HG03135 (cell line): ENCODE results near the gene THBS2.

Experiments used
- ATAC-seq: cut with Tn5 transposase; IDR thresholded peaks from one replicate; pipeline ENCODE4 v1.9.1; 2021; ENCODE audit warnings: mild to moderate bottlenecking, moderate library complexity; ENCODE audit not compliant: unreplicated experiment

THBS2 gene

GRCh38 chr6:169168706-169169105, 84.9 kb downstream of the THBS2 start:
- no peak for ATAC-seq

DNA sequence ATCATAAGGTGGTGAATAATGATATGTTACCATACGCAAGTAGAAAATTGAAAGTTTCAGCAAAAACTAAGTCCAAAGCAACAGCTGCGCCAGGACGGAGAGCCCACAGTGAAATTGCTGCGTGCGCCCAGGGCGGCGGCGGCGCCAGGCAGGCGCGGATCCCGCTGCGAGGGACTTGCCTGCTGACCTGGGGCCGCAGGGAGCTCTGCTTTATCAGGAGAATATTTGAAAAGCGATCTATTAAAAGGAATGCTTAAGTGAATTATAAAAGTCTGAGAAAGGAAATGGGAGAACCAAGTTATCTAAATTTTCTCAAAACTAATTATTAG, 85.4 kb downstream of the THBS2 start:
- no peak for ATAC-seq

DNA sequence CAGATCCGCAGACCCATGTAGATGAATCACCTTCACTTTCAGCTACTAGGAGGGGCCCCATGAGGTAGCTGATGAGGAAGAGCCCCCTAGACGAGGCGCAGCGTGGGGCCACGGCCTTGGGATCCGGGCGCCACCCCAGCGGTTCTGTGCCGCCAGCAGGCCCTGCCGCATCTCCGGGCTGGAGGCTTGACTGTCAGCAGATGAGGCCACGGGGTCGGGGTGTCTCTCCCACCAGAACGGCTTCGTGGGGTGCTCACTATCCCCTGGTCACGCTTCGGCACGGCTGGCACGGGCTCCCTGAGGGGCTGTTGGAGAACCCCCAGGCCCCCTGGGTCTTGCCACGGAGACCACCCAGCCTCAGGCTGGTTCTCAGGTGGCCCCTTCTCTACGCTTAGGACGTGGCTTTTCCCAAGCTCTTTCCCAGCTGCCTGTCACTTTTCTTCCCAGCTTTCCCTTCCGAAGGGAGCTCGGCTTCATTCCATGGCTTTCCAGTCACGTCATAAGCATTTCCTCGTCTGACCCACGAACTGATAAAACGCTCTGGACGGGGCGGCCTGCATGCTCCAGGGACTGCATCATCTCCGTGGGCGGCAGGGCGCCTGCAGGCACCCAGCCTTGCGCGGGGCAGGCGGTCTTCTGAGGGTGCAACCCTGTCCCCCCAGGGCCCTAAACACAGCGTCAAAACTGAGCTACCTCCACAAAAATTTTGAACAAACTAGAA, 85.9 kb downstream of the THBS2 start:
- no peak for ATAC-seq

DNA sequence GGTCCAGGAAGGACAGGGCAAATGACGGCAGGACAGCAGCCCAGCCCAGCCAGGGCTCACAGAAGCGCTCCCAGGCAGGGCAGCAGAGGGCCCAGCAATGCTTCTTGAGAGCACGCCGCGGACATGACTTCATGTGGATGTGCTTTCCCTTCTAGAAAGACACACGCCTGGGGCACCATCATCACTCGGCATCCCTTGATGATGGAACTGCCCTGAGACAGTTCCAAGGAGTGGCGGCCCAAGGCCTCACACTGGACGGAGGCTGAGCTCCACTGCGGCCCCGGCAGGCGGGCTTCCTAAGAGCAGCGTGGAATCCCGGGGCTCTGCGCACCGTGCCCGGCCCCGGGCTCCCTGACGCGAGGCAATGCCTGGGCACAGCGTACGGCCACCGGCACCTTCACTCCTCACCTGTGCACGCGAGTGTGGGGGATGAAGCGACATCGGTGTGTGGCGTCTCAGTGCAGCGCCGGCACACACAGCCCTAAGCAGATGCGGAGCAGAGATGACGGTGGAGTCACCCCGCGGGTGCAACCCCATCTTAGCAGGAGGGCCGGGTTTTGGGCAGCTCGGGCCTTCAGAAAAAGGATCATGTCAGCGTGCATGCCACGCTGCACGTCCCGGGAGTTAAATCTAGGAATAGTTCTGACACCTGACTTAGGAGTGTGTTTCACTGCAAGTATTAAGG, 86.6 kb downstream of the THBS2 start:
- ATAC-seq = no peak
